Measurements from ENCODE around the gene TJP2.

Gene TJP2

DNA sequence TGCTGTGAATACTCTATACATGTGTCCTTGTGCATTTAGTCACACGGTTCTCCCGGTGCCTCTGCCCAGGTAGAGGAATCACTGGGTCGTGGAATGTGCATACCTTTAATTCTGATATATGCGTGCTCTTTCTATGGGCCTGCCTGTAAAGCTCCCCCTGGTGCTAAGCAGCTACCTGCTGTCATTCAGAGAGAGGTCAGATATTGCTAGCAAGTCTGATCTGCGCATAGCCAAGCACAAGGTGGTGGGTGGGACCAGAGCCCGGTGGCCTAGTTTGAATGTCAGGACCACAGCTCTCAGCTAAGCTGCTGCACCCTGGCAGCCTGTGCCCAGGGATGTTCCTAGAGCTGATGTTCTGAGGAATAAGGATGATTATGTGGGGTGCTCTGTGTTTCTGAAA, 33.4 kb downstream of the TJP2 start:
- Mint-ChIP-seq H3K36me3 (ENCODE audit: low read depth) (no peaks in the 10 kb centered on the region), H3K4me1 (ENCODE audit: low read depth) (no peaks in the 10 kb centered on the region), H3K9me3 (no peaks in the 10 kb centered on the region), H3K27me3 (ENCODE audit: low read depth) (no peaks in the 10 kb centered on the region), H3K4me3 (no peak overlapping the region), H3K27ac (no peak overlapping the region)
- no peak for DNase-seq (ENCODE audit: low spot score)

DNA sequence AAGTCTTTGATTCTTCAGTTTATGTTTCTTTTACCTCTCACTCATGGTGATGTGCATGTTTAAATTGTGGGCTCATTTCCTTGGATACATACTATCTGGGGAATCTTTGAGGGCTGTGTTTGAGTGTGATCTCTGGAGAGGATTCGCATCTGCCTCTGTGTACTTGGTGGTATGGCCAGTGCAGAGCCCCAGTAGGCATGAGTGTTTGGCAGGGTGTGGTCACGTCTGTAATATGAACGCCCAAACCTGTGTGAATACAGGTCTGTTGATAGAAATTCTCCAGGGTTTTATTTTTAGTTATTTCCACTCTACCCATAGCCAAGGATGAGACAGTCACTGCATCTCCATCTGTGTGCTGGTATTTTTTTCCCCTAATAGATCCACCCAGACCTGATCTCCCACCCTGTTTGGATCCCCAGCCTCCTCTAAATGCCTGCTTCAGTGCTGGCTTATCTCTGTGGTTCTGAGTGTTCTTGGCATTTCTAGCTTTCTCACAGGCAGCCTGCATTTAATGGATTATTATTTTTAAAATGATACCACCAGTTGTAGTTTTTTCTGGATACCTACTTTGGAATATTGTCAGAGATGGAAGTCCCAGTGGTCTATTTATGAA, 37.5 kb downstream of the TJP2 start:
- no peaks in the 10 kb centered on the region for H3K27me3 Mint-ChIP-seq (ENCODE audit: low read depth)
- no peaks in the 10 kb centered on the region for H3K4me1 Mint-ChIP-seq (ENCODE audit: low read depth)
- DNase-seq (ENCODE audit: low spot score): no peak
- H3K9me3 Mint-ChIP-seq: no peaks in the 10 kb centered on the region
- H3K27ac Mint-ChIP-seq: no peak overlapping the region
- H3K36me3 Mint-ChIP-seq (ENCODE audit: low read depth): peaks cover 2% of the 10 kb centered on the region
- no peak overlapping the region for H3K4me3 Mint-ChIP-seq

DNA sequence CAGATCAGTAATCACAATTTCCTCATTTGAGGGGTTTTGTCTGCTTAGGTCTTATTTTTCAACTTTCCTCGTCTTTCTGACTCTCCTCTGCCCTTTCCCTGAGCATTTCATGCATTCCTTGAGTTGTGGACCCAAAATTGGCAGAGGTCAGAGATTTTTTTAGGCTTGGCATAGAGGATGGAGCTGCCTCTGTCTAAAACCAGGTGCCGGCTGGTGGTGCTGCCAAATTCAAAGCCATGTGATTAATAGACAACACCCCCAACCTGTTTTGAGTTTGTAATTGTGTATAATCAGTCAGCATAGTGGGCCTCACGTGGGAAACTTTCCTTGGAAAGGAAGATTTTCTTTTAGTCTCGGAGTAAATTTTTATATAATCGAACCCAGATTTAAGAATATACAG, 39.6 kb downstream of the TJP2 start:
- Mint-ChIP-seq H3K9me3 (no peaks in the 10 kb centered on the region), H3K4me3 (no peak overlapping the region), H3K36me3 (ENCODE audit: low read depth) (peaks cover 9% of the 10 kb centered on the region), H3K27me3 (ENCODE audit: low read depth) (no peaks in the 10 kb centered on the region), H3K4me1 (ENCODE audit: low read depth) (no peaks in the 10 kb centered on the region), H3K27ac (no peak overlapping the region)
- DNase-seq (ENCODE audit: low spot score): no peak

DNA sequence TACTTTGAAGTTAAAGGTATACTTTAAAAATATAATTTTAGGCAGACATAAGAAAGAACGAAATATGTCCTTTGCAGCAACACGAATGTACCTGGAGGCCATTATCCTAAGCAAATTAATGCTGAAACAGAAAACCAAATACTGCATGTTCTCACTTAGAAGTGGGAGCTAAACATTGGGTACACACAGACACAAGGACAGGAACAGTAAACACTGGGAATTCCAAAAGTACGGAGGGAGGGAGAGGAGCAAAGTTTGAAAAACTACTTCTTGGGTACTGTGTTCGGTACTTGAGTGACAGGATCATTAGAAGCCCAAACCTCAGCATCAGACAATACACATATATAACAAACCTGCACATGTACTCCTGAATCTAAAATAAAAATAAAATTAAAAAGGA, 40.9 kb downstream of the TJP2 start:
- H3K4me3 Mint-ChIP-seq: no peak overlapping the region
- no peaks in the 10 kb centered on the region for H3K27me3 Mint-ChIP-seq (ENCODE audit: low read depth)
- H3K36me3 Mint-ChIP-seq (ENCODE audit: low read depth): peaks cover 13% of the 10 kb centered on the region
- DNase-seq (ENCODE audit: low spot score): no peak
- H3K4me1 Mint-ChIP-seq (ENCODE audit: low read depth): no peaks in the 10 kb centered on the region
- no peak overlapping the region for H3K27ac Mint-ChIP-seq
- H3K9me3 Mint-ChIP-seq: no peaks in the 10 kb centered on the region

DNA sequence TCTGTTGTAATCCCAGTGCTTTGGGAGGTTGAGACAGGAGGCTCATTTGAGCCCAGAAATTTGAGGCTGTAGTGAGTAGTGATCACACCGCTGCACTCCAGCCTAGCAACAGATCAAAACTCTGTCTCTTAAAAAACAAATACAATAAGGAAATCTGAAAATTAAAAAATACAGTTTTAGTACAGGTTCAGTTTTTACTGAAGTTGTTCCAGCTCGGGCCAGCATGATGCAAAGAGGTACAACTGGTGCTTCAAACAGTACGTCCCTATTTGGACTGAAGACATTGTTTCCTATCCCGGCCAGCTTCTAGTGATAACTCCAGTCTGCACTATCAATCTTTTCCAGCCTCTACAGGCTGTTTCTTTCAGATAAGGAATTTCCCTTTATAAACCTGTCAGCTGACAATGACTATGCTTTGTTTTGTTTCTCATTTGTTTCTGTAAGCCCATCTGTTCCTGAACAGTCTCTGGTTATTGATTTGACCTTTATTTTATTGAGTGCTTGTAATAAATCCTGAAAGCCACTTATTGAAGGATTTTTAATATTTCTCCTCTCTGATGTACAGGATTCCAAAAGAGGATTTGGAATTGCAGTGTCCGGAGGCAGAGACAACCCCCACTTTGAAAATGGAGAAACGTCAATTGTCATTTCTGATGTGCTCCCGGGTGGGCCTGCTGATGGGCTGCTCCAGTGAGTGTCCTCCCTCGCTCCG, 41.9 kb downstream of the TJP2 start:
- no peaks in the 10 kb centered on the region for H3K27me3 Mint-ChIP-seq (ENCODE audit: low read depth)
- peaks cover 16% of the 10 kb centered on the region for H3K36me3 Mint-ChIP-seq (ENCODE audit: low read depth)
- no peaks in the 10 kb centered on the region for H3K4me1 Mint-ChIP-seq (ENCODE audit: low read depth)
- no peak overlapping the region for H3K4me3 Mint-ChIP-seq
- DNase-seq (ENCODE audit: low spot score): no peak
- H3K9me3 Mint-ChIP-seq: no peaks in the 10 kb centered on the region
- no peak overlapping the region for H3K27ac Mint-ChIP-seq

DNA sequence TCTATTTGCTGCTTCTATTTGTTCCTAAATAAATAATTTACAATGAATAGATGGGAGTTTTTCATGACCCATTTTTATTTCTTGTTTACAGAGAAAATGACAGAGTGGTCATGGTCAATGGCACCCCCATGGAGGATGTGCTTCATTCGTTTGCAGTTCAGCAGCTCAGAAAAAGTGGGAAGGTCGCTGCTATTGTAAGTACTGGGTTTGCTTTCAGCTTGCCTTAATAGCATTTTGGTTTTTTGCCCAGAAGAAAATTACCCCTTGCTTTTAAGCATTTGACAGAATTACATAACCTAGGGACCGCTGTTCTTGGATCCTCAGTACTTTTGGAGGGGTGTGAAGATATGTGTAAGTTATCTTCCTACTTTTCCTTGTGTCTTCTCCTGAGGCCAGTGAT, 44.1 kb downstream of the TJP2 start:
- no peaks in the 10 kb centered on the region for H3K4me1 Mint-ChIP-seq (ENCODE audit: low read depth)
- H3K36me3 Mint-ChIP-seq (ENCODE audit: low read depth): peaks cover 16% of the 10 kb centered on the region
- H3K27me3 Mint-ChIP-seq (ENCODE audit: low read depth): no peaks in the 10 kb centered on the region
- H3K9me3 Mint-ChIP-seq: no peaks in the 10 kb centered on the region
- no peak overlapping the region for H3K4me3 Mint-ChIP-seq
- DNase-seq (ENCODE audit: low spot score): no peak
- no peak overlapping the region for H3K27ac Mint-ChIP-seq

DNA sequence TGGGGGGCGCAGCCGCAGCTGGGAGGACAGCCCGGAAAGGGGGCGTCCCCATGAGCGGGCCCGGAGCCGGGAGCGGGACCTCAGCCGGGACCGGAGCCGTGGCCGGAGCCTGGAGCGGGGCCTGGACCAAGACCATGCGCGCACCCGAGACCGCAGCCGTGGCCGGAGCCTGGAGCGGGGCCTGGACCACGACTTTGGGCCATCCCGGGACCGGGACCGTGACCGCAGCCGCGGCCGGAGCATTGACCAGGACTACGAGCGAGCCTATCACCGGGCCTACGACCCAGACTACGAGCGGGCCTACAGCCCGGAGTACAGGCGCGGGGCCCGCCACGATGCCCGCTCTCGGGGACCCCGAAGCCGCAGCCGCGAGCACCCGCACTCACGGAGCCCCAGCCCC, 47.0 kb downstream of the TJP2 start:
- Mint-ChIP-seq H3K4me3 (no peak overlapping the region), H3K27ac (no peak overlapping the region), H3K4me1 (ENCODE audit: low read depth) (no peaks in the 10 kb centered on the region), H3K9me3 (no peaks in the 10 kb centered on the region), H3K27me3 (ENCODE audit: low read depth) (no peaks in the 10 kb centered on the region), H3K36me3 (ENCODE audit: low read depth) (peaks cover 19% of the 10 kb centered on the region)
- DNase-seq (ENCODE audit: low spot score): no peak

DNA sequence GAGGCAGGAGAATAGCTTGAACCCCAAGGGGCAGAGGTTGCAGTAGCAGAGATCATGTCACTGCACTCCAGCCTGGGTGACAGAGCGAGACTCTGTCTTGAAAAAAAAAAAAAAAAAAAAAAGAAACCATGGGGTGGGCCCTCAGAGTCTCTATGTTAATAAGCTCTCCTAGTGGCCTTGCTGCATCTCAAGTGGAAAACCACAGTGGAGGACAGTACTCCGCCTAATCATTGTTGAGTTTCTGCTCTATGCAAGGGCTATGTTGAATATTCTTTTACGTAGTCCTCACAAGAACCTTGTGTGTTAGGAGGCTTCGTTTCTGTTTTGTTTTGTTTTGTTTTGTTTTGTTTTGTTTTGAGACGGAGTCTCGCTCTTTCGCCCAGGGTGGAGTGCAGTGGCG, 48.9 kb downstream of the TJP2 start:
- Mint-ChIP-seq H3K27ac (no peak overlapping the region), H3K9me3 (no peaks in the 10 kb centered on the region), H3K4me3 (no peak overlapping the region), H3K4me1 (ENCODE audit: low read depth) (no peaks in the 10 kb centered on the region), H3K27me3 (ENCODE audit: low read depth) (no peaks in the 10 kb centered on the region), H3K36me3 (ENCODE audit: low read depth) (peaks cover 21% of the 10 kb centered on the region)
- DNase-seq (ENCODE audit: low spot score): no peak

DNA sequence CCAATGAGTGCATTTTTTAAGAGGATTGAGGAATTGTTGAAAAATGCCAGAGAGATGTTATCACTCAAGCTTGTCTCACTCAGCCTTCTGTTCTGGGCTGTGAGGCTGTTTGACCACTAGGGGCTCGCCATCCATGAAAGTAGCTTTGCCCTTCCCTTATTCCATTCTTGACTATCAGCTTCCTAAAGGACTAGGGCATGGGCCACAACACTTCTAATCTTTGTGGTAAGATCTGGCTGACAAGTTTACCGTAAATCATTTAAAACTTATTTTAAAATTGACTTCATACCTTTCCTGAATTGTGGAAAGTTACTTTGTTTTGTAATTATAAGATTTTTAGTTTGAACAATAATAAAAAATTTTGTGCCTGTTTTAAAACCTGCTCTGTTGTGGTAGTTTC, 49.5 kb downstream of the TJP2 start:
- no peak for DNase-seq (ENCODE audit: low spot score)
- Mint-ChIP-seq H3K36me3 (ENCODE audit: low read depth) (peaks cover 18% of the 10 kb centered on the region), H3K4me3 (no peak overlapping the region), H3K4me1 (ENCODE audit: low read depth) (no peaks in the 10 kb centered on the region), H3K27ac (no peak overlapping the region), H3K27me3 (ENCODE audit: low read depth) (no peaks in the 10 kb centered on the region), H3K9me3 (no peaks in the 10 kb centered on the region)

DNA sequence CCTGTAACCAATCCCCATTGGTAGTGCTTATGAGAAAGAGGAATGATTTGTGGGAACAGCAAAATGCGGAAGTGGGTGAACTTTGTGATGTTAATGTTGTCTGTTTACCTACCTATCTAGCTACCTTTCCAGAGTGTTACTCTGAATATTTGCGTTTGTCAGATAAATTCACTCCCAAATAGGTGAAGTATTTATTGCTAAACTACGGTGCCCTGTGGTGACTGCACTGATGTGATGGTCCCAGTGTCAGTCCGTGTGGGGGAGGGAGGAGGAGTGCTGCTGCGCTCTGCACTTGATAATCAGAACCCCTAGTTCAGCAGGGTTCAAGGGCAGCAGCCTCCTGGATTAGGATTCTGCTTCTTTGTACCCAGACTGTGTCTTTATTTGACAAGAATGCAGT, 55.3 kb downstream of the TJP2 start:
- Mint-ChIP-seq H3K27me3 (ENCODE audit: low read depth) (no peaks in the 10 kb centered on the region), H3K36me3 (ENCODE audit: low read depth) (peaks cover 24% of the 10 kb centered on the region), H3K4me3 (no peak overlapping the region), H3K4me1 (ENCODE audit: low read depth) (no peaks in the 10 kb centered on the region), H3K9me3 (no peaks in the 10 kb centered on the region), H3K27ac (no peak overlapping the region)
- no peak for DNase-seq (ENCODE audit: low spot score)

DNA sequence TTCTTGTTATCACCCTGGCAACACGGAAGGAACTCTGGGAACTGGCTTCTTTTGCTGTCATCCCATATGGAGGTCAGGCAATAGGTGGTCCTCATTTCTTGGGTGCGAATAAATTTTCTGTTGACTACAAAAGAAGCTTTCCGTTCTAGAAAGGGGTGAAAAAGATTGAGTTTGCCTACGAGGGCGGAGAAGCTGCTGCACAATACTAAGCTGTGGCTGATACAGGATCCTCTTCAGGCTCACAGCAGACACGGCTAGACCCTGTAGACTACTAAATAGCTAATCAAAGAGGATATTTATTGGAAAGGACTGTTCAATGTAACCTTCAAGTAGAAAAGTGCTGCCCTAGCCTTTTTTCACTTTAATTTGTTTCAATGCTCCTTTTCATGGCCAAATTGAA, 58.1 kb downstream of the TJP2 start:
- Mint-ChIP-seq H3K27me3 (ENCODE audit: low read depth) (no peaks in the 10 kb centered on the region), H3K4me1 (ENCODE audit: low read depth) (no peaks in the 10 kb centered on the region), H3K27ac (no peak overlapping the region), H3K4me3 (no peak overlapping the region), H3K36me3 (ENCODE audit: low read depth) (peaks cover 20% of the 10 kb centered on the region), H3K9me3 (no peaks in the 10 kb centered on the region)
- no peak for DNase-seq (ENCODE audit: low spot score)

DNA sequence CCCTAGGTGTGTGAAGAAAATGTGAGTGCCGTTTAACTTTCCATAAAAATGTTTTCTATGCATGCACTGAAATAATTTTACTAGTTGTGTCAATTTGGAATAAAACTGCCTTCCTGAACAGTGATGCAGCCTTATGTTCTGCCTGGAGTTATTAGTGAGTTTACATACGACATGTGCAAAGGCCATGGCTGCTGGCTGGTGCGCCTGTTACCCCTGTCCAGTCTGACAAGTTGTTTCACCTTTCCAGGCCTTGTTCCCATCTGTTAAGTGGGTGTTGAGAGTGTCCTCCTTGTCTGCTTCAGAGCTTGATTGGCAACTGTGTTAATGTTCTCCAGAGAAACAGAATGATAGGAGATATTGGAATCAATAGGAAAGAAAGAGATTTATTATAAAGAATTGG, 60.6 kb downstream of the TJP2 start:
- Mint-ChIP-seq H3K4me1 (ENCODE audit: low read depth) (no peaks in the 10 kb centered on the region), H3K27ac (no peak overlapping the region), H3K36me3 (ENCODE audit: low read depth) (peaks cover 20% of the 10 kb centered on the region), H3K9me3 (no peaks in the 10 kb centered on the region), H3K4me3 (no peak overlapping the region), H3K27me3 (ENCODE audit: low read depth) (no peaks in the 10 kb centered on the region)
- no peak for DNase-seq (ENCODE audit: low spot score)

DNA sequence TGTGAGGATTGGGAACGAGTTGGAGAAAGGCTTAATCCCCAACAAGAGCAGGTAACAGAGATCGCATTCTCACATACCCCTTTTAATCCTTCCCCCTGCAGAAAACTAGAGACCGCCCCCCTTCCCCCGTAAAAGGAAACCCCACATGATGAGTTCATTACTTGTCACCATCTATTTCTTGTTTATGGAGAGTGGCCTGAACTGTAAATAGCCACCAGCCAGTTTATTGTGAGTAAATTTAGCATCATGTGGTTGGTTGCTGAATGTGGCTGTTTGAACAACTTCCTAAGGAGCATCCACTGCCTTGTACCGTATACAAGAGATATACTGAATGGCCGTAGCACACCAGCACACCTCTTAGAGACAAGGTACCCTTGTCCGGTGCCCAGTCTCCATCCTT, 62.1 kb downstream of the TJP2 start:
- Mint-ChIP-seq H3K27me3 (ENCODE audit: low read depth) (no peaks in the 10 kb centered on the region), H3K36me3 (ENCODE audit: low read depth) (peaks cover 21% of the 10 kb centered on the region), H3K9me3 (no peaks in the 10 kb centered on the region), H3K4me3 (no peak overlapping the region), H3K4me1 (ENCODE audit: low read depth) (no peaks in the 10 kb centered on the region), H3K27ac (no peak overlapping the region)
- no peak for DNase-seq (ENCODE audit: low spot score)

DNA sequence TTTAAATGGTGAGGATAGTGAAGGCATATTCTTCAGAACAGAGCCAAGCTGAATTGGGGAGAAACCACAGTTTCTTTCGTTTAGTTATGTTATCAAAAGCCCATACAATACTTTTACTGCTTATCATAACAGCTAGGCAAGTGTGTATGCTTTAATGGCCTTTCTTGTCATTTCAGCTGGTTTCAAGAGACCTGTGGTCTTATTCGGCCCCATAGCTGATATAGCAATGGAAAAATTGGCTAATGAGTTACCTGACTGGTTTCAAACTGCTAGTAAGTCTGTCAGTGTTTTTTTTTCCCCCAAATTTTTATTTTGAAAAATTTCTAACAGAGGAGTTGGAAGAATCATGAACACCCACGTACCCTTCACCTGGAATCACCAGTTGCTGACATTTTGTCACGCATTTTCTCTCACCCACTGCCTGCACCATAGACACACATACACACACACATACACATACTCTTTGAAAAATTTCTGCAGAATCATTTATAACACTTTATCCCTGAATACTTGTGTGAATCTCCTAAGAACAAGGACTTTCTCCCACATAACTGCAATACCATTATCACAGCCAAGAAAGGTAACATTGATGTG, 63.7 kb downstream of the TJP2 start:
- H3K4me3 Mint-ChIP-seq: no peak overlapping the region
- no peaks in the 10 kb centered on the region for H3K4me1 Mint-ChIP-seq (ENCODE audit: low read depth)
- H3K9me3 Mint-ChIP-seq: no peaks in the 10 kb centered on the region
- no peak for DNase-seq (ENCODE audit: low spot score)
- H3K27me3 Mint-ChIP-seq (ENCODE audit: low read depth): no peaks in the 10 kb centered on the region
- H3K27ac Mint-ChIP-seq: no peak overlapping the region
- H3K36me3 Mint-ChIP-seq (ENCODE audit: low read depth): peaks cover 22% of the 10 kb centered on the region

DNA sequence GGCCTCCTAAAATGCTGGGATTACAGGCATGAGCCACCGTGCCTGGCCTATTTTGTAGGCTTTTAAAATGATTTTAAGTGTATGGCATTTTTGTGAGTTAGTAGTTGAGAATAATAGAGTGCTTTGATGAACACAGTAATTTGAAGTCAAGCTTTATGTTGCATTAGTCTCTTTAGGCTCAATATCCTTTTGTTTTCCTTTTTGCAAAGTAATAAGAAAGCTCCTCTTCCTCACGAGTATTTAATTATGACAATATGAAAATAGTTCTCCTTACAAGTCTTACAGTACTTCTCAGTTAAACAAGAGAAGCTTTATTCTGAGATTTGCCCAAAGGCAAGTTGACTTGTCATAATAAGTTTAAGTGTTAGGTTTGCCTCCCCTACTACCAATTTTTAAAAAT, 69.0 kb downstream of the TJP2 start:
- no peaks in the 10 kb centered on the region for H3K9me3 Mint-ChIP-seq
- no peak overlapping the region for H3K27ac Mint-ChIP-seq
- H3K4me1 Mint-ChIP-seq (ENCODE audit: low read depth): no peaks in the 10 kb centered on the region

More for the DNA sequence above, 69.0 kb downstream of the TJP2 start:
- Mint-ChIP-seq H3K27me3 (ENCODE audit: low read depth) (no peaks in the 10 kb centered on the region), H3K36me3 (ENCODE audit: low read depth) (peaks cover 23% of the 10 kb centered on the region), H3K4me3 (no peak overlapping the region)
- no peak for DNase-seq (ENCODE audit: low spot score)
